Prostate gland (tissue), 2 donors: Measurements from ENCODE around the gene WDR86. TPM values are rescaled to one million over a fixed set of nuclear protein-coding genes. Genes with fewer than 3 reads are reported as not detected.

Experiments
- DNase-seq: peaks from one replicate; pipeline ENCODE4 v3.0.0-alpha.2; 2019; ENCODE audit warnings: low spot score
- H3K27ac ChIP-seq, 2 donors: fragments of 200-600 bp; sonication (generic); 2 replicates each; pipeline ENCODE4 v1.5.1; 2017 to 2019
- H3K27me3 ChIP-seq: fragments of 200-600 bp; sonication (generic); replicated peaks from 2 replicates; pipeline ENCODE4 v1.5.1; 2019; ENCODE audit not compliant: insufficient read depth
- H3K36me3 ChIP-seq, 2 donors: fragments of 200-600 bp; sonication (generic); 1 replicate in 1 of 2; 2 replicates in 1 of 2; pipeline versions ENCODE4 v1.5.1 to v1.8.1; 2017 to 2019
- H3K4me1 ChIP-seq: fragments of 200-600 bp; sonication (generic); replicated peaks from 2 replicates; pipeline ENCODE4 v1.5.1; 2019
- H3K4me3 ChIP-seq, 2 donors: fragments of 200-600 bp; sonication (generic); 2 replicates each; pipeline ENCODE4 v1.5.1; 2017 to 2019
- H3K9me3 ChIP-seq: fragments of 200-600 bp; sonication (generic); 2 replicates; pipeline ENCODE4 v1.5.1; 2017
- CTCF ChIP-seq, 4 experiments: fragments of 200-600 bp in 2 of 4; fragments of 450-650 bp in 2 of 4; sonication (generic) in 2 of 4; IDR thresholded peaks; 1 replicate in 3 of 4; 2 replicates in 1 of 4; pipeline ENCODE4 v1.5.1; 2016 to 2019; ENCODE audit warnings: antibody characterized with exemption in 4 of 4, mild to moderate bottlenecking in 2 of 4, moderate library complexity in 2 of 4
- POLR2A ChIP-seq: fragments of 450-650 bp; IDR thresholded peaks from one replicate; pipeline ENCODE4 v1.6.1; 2016; ENCODE audit warnings: antibody characterized with exemption, mild to moderate bottlenecking
- POLR2AphosphoS5 ChIP-seq: sonication (generic); formaldehyde crosslinking; IDR thresholded peaks from one replicate; pipeline ENCODE4 v1.6.1; 2017; ENCODE audit warnings: antibody characterized with exemption
- WGBS: methylation state at CpG from one replicate; pipeline ENCODE4 v1.1.5; 2018; 5-methylcytosine and 5-hydroxymethylcytosine counted together
- intact Hi-C: fragments of 100-400 bp; cut with DNase I; formaldehyde crosslinking; loops from one replicate; pipeline ENCODE4 v1.14.2; 2022
- total RNA-seq, 2 donors: library from RNA; depleted of rRNA; stranded (reverse); fragments of >200 nt; gene quantifications; one replicate each; pipeline ENCODE4 v1.1.0, GENCODE V29; 2016

Gene WDR86
- total RNA-seq, 2 donors from 2014 or later, result 3.6 to 12.8 TPM

- no peak for DNase-seq
- no peaks in the 10 kb centered on the region for H3K9me3 ChIP-seq
- H3K27me3 ChIP-seq, result no peaks in the 10 kb centered on the region
- no peak for TF ChIP-seq POLR2AphosphoS5
- no peak for TF ChIP-seq CTCF (IDR thresholded peaks at IDR 0.05)
- TF ChIP-seq POLR2A, result no peak
- WGBS, result 38% methylated on average over 5 of the region's 5 CpGs
- no peaks in the 10 kb centered on the region for H3K4me1 ChIP-seq
- no peaks in the 10 kb centered on the region for H3K36me3 ChIP-seq
- intact Hi-C loops, result no loop called here
- no peak overlapping the region for H3K27ac ChIP-seq
- no peak overlapping the region for H3K4me3 ChIP-seq
These were observed 10.3 kb upstream of the WDR86 start for GRCh38 chr7:151420144-151420543.

DNA sequence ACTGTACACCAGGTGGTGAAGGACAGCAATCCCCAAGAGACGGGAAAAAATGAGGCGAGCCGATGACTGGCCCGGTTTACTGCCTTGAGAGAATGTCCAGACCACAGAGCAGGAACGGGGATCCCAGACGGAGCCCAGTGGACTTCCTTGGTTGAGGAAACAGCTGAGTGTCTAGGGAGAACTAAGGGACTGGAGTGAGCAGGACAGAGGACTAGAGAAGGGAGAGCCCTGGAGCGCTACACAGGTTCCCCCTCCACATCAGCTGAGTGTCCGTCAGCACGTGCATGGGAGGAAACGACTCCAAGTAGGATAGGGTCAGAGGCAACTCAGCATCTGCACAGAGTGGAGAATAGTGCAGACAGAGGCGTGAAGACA, 7.1 kb upstream of the WDR86 start:
- H3K27ac ChIP-seq, result no peak overlapping the region
- H3K9me3 ChIP-seq, result no peaks in the 10 kb centered on the region
- TF ChIP-seq POLR2A, result no peak
- no peak for TF ChIP-seq CTCF (IDR thresholded peaks at IDR 0.05)
- no peak for TF ChIP-seq POLR2AphosphoS5
- no peaks in the 10 kb centered on the region for H3K36me3 ChIP-seq
- intact Hi-C loops, result no loop called here
- H3K4me1 ChIP-seq, result no peaks in the 10 kb centered on the region
- WGBS, result 68% methylated on average over 11 of the region's 11 CpGs
- H3K27me3 ChIP-seq, result no peaks in the 10 kb centered on the region
- no peak overlapping the region for H3K4me3 ChIP-seq
- DNase-seq, result no peak

DNA sequence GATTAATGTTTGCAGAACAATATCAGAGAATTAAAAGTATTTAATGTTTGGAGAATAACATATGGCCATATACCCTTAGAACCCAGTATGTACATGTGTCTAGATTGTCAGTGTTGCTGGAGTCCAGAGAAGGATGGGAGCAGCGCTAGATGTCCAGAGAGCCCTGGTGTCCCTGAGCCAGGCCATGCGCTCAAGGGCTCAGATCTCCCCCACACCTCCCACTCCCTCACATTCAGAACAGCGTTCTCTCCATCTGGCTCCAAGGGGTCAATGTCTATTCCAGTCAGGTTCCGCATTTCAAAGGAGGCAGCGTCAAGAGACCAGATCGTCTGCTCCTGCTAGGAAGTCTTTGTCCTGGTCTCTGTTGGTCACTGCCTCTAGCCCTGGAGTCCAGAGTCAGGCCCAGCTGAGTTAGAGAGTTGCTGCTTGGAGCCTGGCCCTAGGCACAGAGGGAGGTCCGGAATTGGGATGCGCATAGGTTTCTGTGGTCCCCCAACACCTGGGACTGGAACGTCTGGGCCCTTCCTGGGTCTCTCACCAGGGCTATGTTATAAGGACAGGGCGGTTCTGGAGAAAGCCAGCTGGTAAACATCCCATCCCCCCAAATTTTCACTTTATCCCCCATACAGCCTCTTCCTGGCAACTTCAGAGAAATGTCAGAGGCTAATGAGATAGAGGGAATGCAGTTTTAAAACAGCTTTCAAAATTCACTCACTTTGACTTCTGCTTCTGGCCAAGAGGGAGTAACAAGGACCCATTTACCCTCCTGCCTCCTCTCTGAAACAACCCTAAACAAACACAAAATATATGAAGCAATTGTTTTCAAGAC, 6.5 kb upstream of the WDR86 start:
- no peak for TF ChIP-seq CTCF (IDR thresholded peaks at IDR 0.05)
- no peak for TF ChIP-seq POLR2AphosphoS5
- no peak for TF ChIP-seq POLR2A
- Histone ChIP-seq H3K4me1 (no peaks in the 10 kb centered on the region), H3K4me3 (no peak overlapping the region), H3K27me3 (no peaks in the 10 kb centered on the region), H3K9me3 (no peaks in the 10 kb centered on the region), H3K27ac (no peak overlapping the region), H3K36me3 (no peaks in the 10 kb centered on the region)
- intact Hi-C loops, result no loop called here
- 88% methylated on average over 10 of the region's 10 CpGs for WGBS
- no peak for DNase-seq

DNA sequence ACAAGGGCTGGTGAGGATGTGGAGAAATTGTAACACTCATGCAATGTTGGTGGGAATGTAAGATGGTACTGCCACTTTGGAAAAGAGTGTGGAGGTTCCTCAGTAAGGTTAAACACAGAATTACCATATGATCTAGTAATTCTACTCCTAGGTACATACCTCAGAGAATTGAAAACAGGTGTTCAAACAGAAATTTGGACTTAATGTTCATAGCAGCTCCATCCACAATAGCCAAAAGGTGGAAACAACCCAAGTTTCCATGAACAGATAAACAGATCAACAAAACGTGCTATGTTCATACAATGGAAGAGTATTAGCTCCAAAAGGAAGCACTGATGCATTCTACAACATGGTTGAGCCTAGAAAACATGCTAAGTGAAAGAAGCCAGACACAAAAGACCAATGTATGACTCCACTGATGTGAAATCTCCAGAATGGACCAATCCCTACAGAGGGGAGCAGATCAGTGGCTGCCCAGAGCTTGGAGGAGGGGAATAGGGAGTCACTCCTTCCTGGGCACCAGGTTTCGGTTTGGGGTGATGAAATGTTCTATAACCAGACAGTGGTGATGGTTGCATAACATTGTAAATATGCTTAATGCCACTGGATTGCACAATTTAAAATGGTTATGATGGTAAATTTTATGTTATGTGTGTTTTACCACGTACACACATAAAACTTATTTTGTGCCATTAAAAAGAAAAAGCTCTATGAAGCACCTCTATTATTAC, 5.7 kb upstream of the WDR86 start:
- intact Hi-C loops, result no loop called here
- Histone ChIP-seq H3K36me3 (no peaks in the 10 kb centered on the region), H3K9me3 (no peaks in the 10 kb centered on the region), H3K27ac (no peak overlapping the region), H3K27me3 (no peaks in the 10 kb centered on the region), H3K4me3 (no peak overlapping the region), H3K4me1 (no peaks in the 10 kb centered on the region)
- TF ChIP-seq CTCF (IDR thresholded peaks at IDR 0.05) (no peak), POLR2A (no peak), POLR2AphosphoS5 (no peak)
- DNase-seq, result no peak
- 51% methylated on average over 3 of the region's 3 CpGs for WGBS

DNA sequence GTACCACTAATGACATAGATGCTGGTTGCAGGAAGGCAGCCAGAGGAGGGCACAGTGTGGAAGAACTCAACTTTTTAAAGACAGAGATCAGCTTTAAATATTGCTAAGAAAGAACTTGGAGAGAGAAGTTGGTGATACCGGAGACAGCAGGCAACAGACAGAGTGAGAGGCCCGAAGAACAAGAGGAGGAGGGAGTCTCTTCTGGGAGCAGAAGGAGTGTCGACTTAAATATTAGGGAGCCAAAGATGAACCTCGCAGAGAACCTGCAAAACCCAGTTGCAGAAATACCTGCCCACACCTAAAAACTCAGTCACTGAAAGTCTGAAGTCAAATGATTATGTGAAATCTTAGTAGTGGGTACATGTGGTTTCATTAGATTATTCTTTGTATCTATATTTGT, 3.4 kb upstream of the WDR86 start:
- Histone ChIP-seq H3K4me1 (peaks cover 8% of the 10 kb centered on the region), H3K4me3 (no peak overlapping the region), H3K27me3 (peaks cover 13% of the 10 kb centered on the region), H3K36me3 (no peaks in the 10 kb centered on the region), H3K27ac (no peak overlapping the region), H3K9me3 (no peaks in the 10 kb centered on the region)
- WGBS, result 88% methylated on average over 4 of the region's 4 CpGs
- no peak for TF ChIP-seq POLR2A
- TF ChIP-seq CTCF (IDR thresholded peaks at IDR 0.05), result no peak
- no peak for TF ChIP-seq POLR2AphosphoS5
- DNase-seq, result no peak
- intact Hi-C loops, result no loop called here
